ENCODE results near the gene NFIA.

DNA sequence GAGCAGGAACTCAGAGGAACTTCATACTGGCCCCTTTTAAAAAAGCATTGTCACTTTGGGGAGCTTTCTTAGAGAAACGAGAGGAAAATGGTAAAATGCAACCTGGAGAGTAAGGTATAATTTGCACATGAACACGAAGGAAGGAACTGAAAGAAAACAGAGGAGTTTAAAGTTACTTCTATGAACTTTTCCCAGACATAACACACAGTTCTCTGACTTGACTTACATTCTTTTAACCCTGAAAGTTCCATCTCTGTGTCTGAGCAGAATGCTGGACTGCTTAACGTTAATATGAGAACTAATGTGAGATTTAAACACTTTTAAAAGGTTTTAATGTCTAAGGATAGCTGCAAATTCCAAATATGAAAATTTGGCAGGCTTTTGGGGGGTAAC lies 102.3 kb downstream of the NFIA start:
- no peak for TF ChIP-seq POLR2A (IDR thresholded peaks at IDR 0.05; ENCODE audit: low read depth)
- TF ChIP-seq, protein P1, sequence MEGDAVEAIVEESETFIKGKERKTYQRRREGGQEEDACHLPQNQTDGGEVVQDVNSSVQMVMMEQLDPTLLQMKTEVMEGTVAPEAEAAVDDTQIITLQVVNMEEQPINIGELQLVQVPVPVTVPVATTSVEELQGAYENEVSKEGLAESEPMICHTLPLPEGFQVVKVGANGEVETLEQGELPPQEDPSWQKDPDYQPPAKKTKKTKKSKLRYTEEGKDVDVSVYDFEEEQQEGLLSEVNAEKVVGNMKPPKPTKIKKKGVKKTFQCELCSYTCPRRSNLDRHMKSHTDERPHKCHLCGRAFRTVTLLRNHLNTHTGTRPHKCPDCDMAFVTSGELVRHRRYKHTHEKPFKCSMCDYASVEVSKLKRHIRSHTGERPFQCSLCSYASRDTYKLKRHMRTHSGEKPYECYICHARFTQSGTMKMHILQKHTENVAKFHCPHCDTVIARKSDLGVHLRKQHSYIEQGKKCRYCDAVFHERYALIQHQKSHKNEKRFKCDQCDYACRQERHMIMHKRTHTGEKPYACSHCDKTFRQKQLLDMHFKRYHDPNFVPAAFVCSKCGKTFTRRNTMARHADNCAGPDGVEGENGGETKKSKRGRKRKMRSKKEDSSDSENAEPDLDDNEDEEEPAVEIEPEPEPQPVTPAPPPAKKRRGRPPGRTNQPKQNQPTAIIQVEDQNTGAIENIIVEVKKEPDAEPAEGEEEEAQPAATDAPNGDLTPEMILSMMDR (IDR thresholded peaks at IDR 0.05): no peak

All from esophagus muscularis mucosa (tissue), 3 donors.